Body of pancreas (tissue), 4 donors: ENCODE measurements around the gene TMEM271. TPM values are rescaled to one million over a fixed set of nuclear protein-coding genes. Genes with fewer than 3 reads are reported as not detected.

Experiments used
- ATAC-seq: fragments of 150-250 bp; one replicate; pipeline ENCODE4 v1.9.1; 2016
- DNase-seq, 4 donors: peaks; one replicate each; pipeline ENCODE4 v3.0.0-alpha.2; 2019
- H3K27ac ChIP-seq, 4 donors: fragments of 200-600 bp; sonication (generic); 1 replicate in 3 of 4; 2 replicates in 1 of 4; pipeline versions ENCODE4 v1.5.1 to v1.6.1; 2016 to 2019; ENCODE audit warnings: mild to moderate bottlenecking in 1 of 4, mixed read lengths in 1 of 4, moderate library complexity in 1 of 4
- H3K27me3 ChIP-seq, 2 donors: fragments of 200-600 bp; sonication (generic); one replicate each; pipeline ENCODE4 v1.6.0; 2016; ENCODE audit warnings: mild to moderate bottlenecking in 1 of 2
- H3K36me3 ChIP-seq, 2 donors: fragments of 200-600 bp; sonication (generic); replicated peaks in 1 of 2; 2 replicates each; pipeline ENCODE4 v1.5.1; 2016; ENCODE audit warnings: low read depth in 2 of 2; ENCODE audit not compliant: insufficient read depth in 1 of 2
- H3K4me1 ChIP-seq: fragments of 200-600 bp; sonication (generic); one replicate; pipeline ENCODE4 v1.6.0; 2016
- H3K4me3 ChIP-seq, 2 donors: fragments of 200-600 bp; sonication (generic); 1 replicate in 1 of 2; 2 replicates in 1 of 2; pipeline ENCODE4 v1.5.1; 2016 to 2019
- H3K9me3 ChIP-seq, 3 donors: fragments of 200-600 bp; sonication (generic); 1 replicate in 2 of 3; 2 replicates in 1 of 3; pipeline ENCODE4 v1.5.1; 2016
- CTCF ChIP-seq, 7 experiments: fragments of 450-650 bp in 4 of 7; fragments of 200-600 bp in 3 of 7; sonication (generic) in 3 of 7; IDR thresholded peaks; one replicate each; pipeline ENCODE4 v1.5.1; 2016 to 2019; ENCODE audit warnings: antibody characterized with exemption in 7 of 7
- POLR2A ChIP-seq, 3 donors: fragments of 450-650 bp; IDR thresholded peaks; one replicate each; pipeline ENCODE4 v1.6.1; 2016; ENCODE audit warnings: antibody characterized with exemption in 3 of 3, mild to moderate bottlenecking in 2 of 3
- WGBS, 2 donors: methylation state at CpG; one replicate each; pipeline ENCODE4 v1.1.5; 2017; 5-methylcytosine and 5-hydroxymethylcytosine counted together
- intact Hi-C: fragments of 100-400 bp; cut with DNase I; formaldehyde crosslinking; loops from one replicate; pipeline ENCODE4 v1.15.1; 2023
- total RNA-seq, 2 donors: library from RNA; depleted of rRNA; stranded (reverse); fragments of >200 nt; gene quantifications; one replicate each; pipeline ENCODE4 v1.1.0, GENCODE V29; 2016

TMEM271 gene
- total RNA-seq, 2 donors from 2014 or later = not detected

DNA sequence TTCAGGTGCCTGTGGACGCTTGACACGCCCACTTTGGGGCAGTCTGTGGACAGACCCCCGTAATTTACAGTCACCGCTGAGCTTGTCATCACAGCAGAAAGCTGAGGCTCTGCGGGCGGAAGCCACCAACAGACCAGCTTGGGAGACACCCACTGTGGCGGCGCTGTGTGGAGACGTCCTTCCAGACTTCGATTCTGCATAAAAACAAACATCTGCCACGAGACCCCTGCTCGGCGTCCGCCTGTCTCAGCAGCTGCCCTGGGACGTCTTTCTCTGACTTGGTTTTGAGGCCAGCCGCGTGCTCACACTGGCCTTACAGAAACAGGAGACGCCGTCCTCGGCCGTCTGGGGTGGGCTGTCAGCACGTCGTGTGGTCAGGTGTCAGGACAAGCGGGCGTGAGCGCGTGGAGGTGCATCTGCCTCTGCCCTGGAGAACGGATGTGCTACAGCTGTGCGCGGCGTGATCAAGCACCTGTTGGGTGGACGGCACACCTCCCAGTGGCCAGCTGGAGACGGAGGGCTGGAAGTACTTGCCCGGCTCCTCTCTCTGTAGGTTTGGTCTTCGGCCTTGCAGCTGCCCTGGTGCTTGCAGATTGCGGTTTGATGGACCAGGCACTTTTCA is 39.6 kb downstream of the TMEM271 start:
- intact Hi-C loops = no loop called here
- no peak for DNase-seq

DNA sequence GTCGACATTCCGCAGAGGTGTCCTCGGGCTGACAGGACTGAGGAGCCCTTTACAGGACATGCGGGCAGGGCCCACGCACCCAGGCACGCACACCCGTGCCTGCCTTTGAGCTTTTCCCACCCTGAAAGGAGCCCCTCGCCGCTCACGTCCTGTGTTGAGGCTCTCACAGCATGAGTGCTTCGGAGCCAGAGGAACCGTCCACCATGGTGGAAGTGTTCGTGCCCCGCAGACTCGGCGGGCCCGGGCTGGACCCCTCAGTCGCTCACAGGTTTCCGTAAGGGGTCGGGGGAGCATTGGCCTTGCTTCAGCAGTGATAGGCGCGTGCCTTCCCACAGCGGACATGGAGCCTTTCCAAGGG is 40.2 kb downstream of the TMEM271 start:
- Histone ChIP-seq H3K27ac (no peak overlapping the region), H3K36me3 (peaks cover 4 to 5% of the 10 kb centered on the region in 2 donors), H3K4me1 (no peaks in the 10 kb centered on the region), H3K27me3 (no peaks in the 10 kb centered on the region), H3K4me3 (no peak overlapping the region), H3K9me3 (no peaks in the 10 kb centered on the region)
- intact Hi-C loops = no loop called here
- WGBS, 2 donors = 95% methylated on average over 7 to 21 of the region's 23 CpGs
- TF ChIP-seq CTCF (IDR thresholded peaks at IDR 0.05) (no peak), POLR2A (IDR thresholded peaks at IDR 0.05) (no peak)
- ATAC-seq (no peak), DNase-seq (no peak)

More for the DNA sequence above, 39.6 kb downstream of the TMEM271 start:
- H3K4me3 ChIP-seq = no peak overlapping the region
- no peaks in the 10 kb centered on the region for H3K9me3 ChIP-seq
- TF ChIP-seq CTCF (IDR thresholded peaks at IDR 0.05) (no peak), POLR2A (IDR thresholded peaks at IDR 0.05) (no peak)
- peaks cover 0 to under 1% of the 10 kb centered on the region in 2 donors for H3K36me3 ChIP-seq
- ATAC-seq = no peak
- H3K27ac ChIP-seq = no peak overlapping the region
- H3K4me1 ChIP-seq = no peaks in the 10 kb centered on the region
- WGBS, 2 donors = 93 to 99% methylated on average over 30 to 35 of the region's 36 CpGs
- no peaks in the 10 kb centered on the region for H3K27me3 ChIP-seq

DNA sequence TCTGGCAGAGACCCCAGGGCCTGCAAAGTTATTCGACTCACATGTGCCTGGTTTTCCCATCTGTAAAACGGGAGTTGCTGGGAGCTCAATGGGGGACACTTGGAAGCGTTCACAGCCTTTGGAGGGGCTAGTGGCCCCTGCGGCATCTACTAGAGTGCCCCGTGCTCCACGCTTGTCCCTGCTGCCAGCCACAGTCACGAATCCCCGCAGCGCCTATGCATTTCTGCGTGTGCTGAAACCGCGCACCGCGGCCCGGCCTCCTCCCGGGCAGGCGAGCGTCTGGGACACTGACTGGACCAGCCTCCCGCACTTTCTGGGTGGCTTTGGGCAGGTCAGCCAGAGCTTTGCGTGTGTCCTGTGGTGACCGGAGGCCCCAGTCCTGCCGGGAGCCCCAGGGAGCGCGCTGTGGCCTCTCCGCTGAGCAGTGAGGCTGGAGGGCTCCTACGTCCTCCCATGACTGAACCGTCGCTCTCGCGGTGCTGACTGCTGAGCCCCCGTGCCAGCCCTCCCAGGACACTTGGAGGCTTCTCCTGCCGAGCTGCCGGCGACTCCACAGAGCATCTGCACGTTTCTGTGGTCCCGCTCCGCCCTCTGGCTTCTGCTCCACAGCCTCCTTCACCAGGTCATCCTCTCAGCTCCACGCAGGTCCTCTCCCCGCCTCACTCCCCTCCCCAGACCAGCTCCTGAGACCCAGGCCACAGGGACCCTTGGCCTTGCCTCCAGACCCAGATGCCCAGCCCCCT is 40.7 kb downstream of the TMEM271 start:
- DNase-seq (no peak), ATAC-seq (no peak)
- H3K27ac ChIP-seq = no peak overlapping the region
- intact Hi-C loops = no loop called here
- peaks cover 4 to 5% of the 10 kb centered on the region in 2 donors for H3K36me3 ChIP-seq
- H3K27me3 ChIP-seq = no peaks in the 10 kb centered on the region
- TF ChIP-seq POLR2A (IDR thresholded peaks at IDR 0.05) (no peak), CTCF (IDR thresholded peaks at IDR 0.05) (no peak)
- H3K4me1 ChIP-seq = no peaks in the 10 kb centered on the region
- H3K4me3 ChIP-seq = no peak overlapping the region
- 95 to 96% methylated on average over 25 to 35 of the region's 39 CpGs for WGBS, 2 donors
- H3K9me3 ChIP-seq = no peaks in the 10 kb centered on the region

GRCh38 chr4:534576-535151 is 41.4 kb downstream of the TMEM271 start:
- Histone ChIP-seq H3K4me3 (no peak overlapping the region), H3K27me3 (no peaks in the 10 kb centered on the region), H3K9me3 (no peaks in the 10 kb centered on the region), H3K36me3 (peaks cover 4 to 5% of the 10 kb centered on the region in 2 donors), H3K4me1 (no peaks in the 10 kb centered on the region), H3K27ac (no peak overlapping the region)
- TF ChIP-seq CTCF (IDR thresholded peaks at IDR 0.05) = no peak
- TF ChIP-seq POLR2A (IDR thresholded peaks at IDR 0.05) = no peak
- WGBS, 2 donors = 91 to 94% methylated on average over 18 to 22 of the region's 22 CpGs
- intact Hi-C loops = no loop called here
- ATAC-seq (no peak), DNase-seq (no peak)
